Body of pancreas (tissue), 4 donors: ENCODE measurements around the gene RNPS1. TPM values are rescaled to one million over a fixed set of nuclear protein-coding genes. Genes with fewer than 3 reads are reported as not detected.

ENCODE experiments used
- ATAC-seq: fragments of 150-250 bp; one replicate; pipeline ENCODE4 v1.9.1; 2016
- DNase-seq, 4 donors: peaks; one replicate each; pipeline ENCODE4 v3.0.0-alpha.2; 2019
- H3K27ac ChIP-seq, 4 donors: fragments of 200-600 bp; sonication (generic); 1 replicate in 3 of 4; 2 replicates in 1 of 4; pipeline versions ENCODE4 v1.5.1 to v1.6.1; 2016 to 2019; ENCODE audit warnings: mild to moderate bottlenecking in 1 of 4, mixed read lengths in 1 of 4, moderate library complexity in 1 of 4
- H3K27me3 ChIP-seq, 2 donors: fragments of 200-600 bp; sonication (generic); one replicate each; pipeline ENCODE4 v1.6.0; 2016; ENCODE audit warnings: mild to moderate bottlenecking in 1 of 2
- H3K36me3 ChIP-seq, 2 donors: fragments of 200-600 bp; sonication (generic); replicated peaks in 1 of 2; 2 replicates each; pipeline ENCODE4 v1.5.1; 2016; ENCODE audit warnings: low read depth in 2 of 2; ENCODE audit not compliant: insufficient read depth in 1 of 2
- H3K4me1 ChIP-seq: fragments of 200-600 bp; sonication (generic); one replicate; pipeline ENCODE4 v1.6.0; 2016
- H3K4me3 ChIP-seq, 2 donors: fragments of 200-600 bp; sonication (generic); 1 replicate in 1 of 2; 2 replicates in 1 of 2; pipeline ENCODE4 v1.5.1; 2016 to 2019
- H3K9me3 ChIP-seq, 3 donors: fragments of 200-600 bp; sonication (generic); 1 replicate in 2 of 3; 2 replicates in 1 of 3; pipeline ENCODE4 v1.5.1; 2016
- POLR2A ChIP-seq, 3 donors: fragments of 450-650 bp; IDR thresholded peaks; one replicate each; pipeline ENCODE4 v1.6.1; 2016; ENCODE audit warnings: antibody characterized with exemption in 3 of 3, mild to moderate bottlenecking in 2 of 3
- WGBS, 2 donors: methylation state at CpG; one replicate each; pipeline ENCODE4 v1.1.5; 2017; 5-methylcytosine and 5-hydroxymethylcytosine counted together
- intact Hi-C: fragments of 100-400 bp; cut with DNase I; formaldehyde crosslinking; loops from one replicate; pipeline ENCODE4 v1.15.1; 2023
- total RNA-seq, 2 donors: library from RNA; depleted of rRNA; stranded (reverse); fragments of >200 nt; gene quantifications; one replicate each; pipeline ENCODE4 v1.1.0, GENCODE V29; 2016
- TF ChIP-seq, protein P1 (sequence below), 7 experiments: fragments of 450-650 bp in 4 of 7; fragments of 200-600 bp in 3 of 7; sonication (generic) in 3 of 7; IDR thresholded peaks; one replicate each; pipeline ENCODE4 v1.5.1; 2016 to 2019; ENCODE audit warnings: antibody characterized with exemption in 7 of 7

Gene RNPS1
- total RNA-seq, 2 donors from 2014 or later = 48.5 to 61.6 TPM

DNA sequence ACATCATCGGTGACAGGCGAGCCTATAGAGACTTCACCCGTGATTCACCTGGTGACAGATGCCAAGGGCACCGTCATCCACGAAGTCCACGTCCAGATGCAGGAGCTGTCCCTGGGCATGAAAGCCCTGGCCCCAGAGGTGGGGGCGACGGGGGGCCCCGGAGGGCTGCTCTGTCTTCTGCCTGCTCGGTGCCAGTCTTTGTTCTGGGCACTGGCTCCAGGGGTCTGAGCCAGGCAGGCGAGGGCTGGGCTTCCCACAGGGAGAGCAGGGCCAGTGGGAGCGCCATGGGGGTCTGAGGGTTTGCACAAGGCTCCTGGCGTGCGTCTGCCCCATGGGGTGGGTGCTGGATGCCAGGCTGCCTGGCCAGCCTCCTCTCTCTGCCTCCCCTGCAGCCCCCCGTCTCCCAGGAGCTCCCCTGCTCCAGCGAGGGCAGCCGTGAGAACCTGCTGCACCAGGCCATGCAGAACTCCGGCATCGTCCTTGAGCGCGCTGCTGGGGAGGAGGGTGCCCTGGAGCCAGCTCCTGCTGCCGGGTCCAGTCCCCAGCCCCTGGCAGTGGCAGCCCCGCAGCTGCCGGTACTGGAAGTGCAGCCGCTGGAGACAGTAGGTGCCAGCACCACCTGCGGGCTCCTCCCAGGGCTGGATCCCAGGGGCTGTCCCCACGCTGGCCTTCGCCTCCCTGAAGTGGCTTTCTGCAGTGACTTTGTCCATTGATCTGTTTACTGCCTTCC lies 34.7 kb downstream of the RNPS1 start:
- Histone ChIP-seq H3K27me3 (peaks cover 0 to 5% of the 10 kb centered on the region in 2 donors), H3K4me1 (peaks cover 23% of the 10 kb centered on the region), H3K9me3 (no peaks in the 10 kb centered on the region), H3K36me3 (peaks cover 17 to 32% of the 10 kb centered on the region in 2 donors), H3K4me3 (no peak overlapping the region), H3K27ac (no peak overlapping the region)
- TF ChIP-seq POLR2A (IDR thresholded peaks at IDR 0.05) = no peak
- TF ChIP-seq, protein P1, sequence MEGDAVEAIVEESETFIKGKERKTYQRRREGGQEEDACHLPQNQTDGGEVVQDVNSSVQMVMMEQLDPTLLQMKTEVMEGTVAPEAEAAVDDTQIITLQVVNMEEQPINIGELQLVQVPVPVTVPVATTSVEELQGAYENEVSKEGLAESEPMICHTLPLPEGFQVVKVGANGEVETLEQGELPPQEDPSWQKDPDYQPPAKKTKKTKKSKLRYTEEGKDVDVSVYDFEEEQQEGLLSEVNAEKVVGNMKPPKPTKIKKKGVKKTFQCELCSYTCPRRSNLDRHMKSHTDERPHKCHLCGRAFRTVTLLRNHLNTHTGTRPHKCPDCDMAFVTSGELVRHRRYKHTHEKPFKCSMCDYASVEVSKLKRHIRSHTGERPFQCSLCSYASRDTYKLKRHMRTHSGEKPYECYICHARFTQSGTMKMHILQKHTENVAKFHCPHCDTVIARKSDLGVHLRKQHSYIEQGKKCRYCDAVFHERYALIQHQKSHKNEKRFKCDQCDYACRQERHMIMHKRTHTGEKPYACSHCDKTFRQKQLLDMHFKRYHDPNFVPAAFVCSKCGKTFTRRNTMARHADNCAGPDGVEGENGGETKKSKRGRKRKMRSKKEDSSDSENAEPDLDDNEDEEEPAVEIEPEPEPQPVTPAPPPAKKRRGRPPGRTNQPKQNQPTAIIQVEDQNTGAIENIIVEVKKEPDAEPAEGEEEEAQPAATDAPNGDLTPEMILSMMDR (IDR thresholded peaks at IDR 0.05) = no peak
- intact Hi-C loops = no loop called here
- WGBS, 2 donors = 92% methylated on average over 23 of the region's 28 CpGs; no CpG with 5 or more reads in 1 of the 2 donors
- DNase-seq (no peak), ATAC-seq (no peak)

DNA sequence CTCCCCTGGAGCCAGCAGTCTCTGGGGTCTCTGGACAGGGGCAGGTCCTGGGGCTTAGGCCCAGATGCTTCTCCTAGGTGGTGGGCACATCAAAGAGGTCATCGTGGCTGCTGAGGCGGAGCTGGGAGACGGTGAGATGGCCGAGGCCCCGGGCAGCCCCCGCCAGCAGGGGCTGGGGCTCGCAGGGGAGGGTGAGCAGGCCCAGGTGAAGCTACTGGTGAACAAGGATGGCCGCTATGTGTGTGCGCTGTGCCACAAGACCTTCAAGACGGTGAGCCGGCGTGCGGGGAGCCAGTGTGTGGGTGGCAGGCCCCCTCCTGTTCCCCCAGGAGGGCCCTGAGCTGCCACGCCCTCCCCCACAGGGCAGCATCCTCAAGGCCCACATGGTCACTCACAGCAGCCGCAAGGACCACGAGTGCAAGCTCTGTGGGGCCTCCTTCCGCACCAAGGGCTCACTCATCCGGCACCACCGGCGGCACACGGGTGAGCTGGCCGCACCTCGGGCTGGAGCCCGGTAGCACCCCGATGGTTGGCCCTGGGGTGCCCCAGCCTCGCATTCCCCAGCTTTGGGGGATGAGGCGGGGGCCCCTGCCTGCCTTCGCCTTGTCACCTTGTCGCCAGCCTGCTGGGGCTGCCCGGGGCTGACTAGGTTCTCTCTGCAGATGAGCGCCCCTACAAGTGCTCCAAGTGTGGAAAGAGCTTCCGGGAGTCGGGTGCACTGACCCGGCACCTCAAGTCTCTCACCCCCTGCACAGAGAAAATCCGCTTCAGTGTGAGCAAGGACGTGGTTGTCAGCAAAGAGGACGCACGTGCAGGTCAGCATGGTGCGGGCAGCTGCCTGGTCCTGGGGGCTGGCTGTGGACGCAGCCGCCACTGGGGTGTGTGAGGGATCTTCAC lies 35.6 kb downstream of the RNPS1 start:
- 84 to 87% methylated on average over 12 to 38 of the region's 41 CpGs for WGBS, 2 donors
- intact Hi-C loops = no loop called here
- TF ChIP-seq POLR2A (IDR thresholded peaks at IDR 0.05) = no peak
- TF ChIP-seq, protein P1 (IDR thresholded peaks at IDR 0.05) = no peak
- no peak for DNase-seq
- peaks cover 0 to 5% of the 10 kb centered on the region in 2 donors for H3K27me3 ChIP-seq
- no peak overlapping the region for H3K4me3 ChIP-seq
- H3K36me3 ChIP-seq = peaks cover 17 to 32% of the 10 kb centered on the region in 2 donors
- ATAC-seq = no peak
- H3K4me1 ChIP-seq = peaks cover 16% of the 10 kb centered on the region
- no peak overlapping the region for H3K27ac ChIP-seq
- no peaks in the 10 kb centered on the region for H3K9me3 ChIP-seq

DNA sequence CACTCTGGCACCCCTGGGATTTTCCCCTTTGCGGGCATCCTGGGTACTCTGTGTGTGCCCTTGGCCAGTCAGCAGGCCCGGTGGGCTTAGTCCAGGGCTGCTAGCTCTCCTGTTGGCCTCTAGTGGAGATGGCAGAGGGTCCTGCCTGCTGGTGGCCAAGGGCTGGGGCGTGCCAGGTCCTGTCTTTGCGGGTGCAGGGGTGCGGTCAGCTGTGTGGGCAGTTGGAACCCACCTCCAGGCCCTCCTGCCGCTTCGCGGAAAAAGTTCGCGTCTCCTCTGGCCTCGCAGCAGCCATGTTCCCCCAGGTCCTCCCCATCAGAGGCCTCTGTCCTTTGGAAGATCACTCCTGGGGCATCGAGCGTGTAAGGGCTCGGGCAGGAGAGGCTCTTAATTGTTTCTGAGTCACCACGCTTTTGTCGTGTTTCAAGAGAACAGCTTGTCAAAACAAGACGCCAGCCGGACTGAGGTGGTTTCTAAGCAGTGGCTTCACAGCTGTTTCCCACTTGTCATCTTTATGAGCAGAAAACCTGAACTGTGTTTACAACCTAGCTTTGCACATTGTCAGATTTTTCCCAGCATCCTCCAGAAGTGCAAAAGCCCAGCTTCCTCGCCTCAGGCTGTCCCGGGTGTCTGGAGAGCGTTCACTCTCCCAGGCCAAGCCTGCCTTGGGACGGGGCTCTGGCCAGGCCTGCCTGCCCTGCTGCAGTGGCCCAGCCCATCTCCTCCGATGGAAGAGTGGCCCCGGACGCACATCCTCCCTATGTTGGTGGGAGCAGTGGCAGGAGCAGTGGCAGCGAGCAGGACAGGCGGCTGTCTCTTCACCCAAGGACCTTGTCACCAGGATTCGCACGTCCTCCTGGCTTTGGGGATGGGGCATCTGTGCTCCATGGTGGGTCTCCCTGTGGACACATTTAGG lies 36.7 kb downstream of the RNPS1 start:
- H3K4me3 ChIP-seq = no peak overlapping the region
- TF ChIP-seq, protein P1 (IDR thresholded peaks at IDR 0.05) = no peak
- no peak for TF ChIP-seq POLR2A (IDR thresholded peaks at IDR 0.05)
- H3K27ac ChIP-seq = peak overlapping the region in 1 of 4 donors; percentile 36
- WGBS, 2 donors = 91 to 93% methylated on average over 9 to 28 of the region's 29 CpGs
- peaks cover 17 to 32% of the 10 kb centered on the region in 2 donors for H3K36me3 ChIP-seq
- DNase-seq (peak in 1 of 4 donors; percentile 14), ATAC-seq (no peak)
- no peaks in the 10 kb centered on the region for H3K9me3 ChIP-seq
- intact Hi-C loops = no loop called here
- H3K4me1 ChIP-seq = peaks cover 13% of the 10 kb centered on the region
- no peaks in the 10 kb centered on the region for H3K27me3 ChIP-seq

DNA sequence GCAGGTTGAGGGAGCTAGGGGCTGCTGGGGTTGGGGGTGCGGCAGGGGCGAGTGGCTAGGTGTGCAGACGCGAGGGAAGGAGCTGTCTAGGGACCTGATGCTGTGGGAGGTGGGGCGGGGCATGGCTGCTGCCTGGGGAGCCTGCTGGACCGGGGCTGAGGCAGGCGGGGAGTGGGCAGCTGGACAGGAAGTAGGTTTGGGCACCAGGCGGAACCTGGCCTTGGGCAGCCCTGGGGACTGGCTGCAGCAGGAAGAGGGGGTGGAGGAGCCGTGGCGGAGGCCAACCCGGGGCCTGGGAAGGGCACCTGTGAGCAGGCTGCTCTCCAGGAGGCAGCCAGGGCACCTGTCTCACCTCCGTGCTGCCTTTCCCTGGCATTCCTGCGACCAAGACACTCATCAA lies 37.5 kb downstream of the RNPS1 start:
- no peak for TF ChIP-seq POLR2A (IDR thresholded peaks at IDR 0.05)
- TF ChIP-seq, protein P1 (IDR thresholded peaks at IDR 0.05) = no peak
- Histone ChIP-seq H3K4me3 (no peak overlapping the region), H3K9me3 (no peaks in the 10 kb centered on the region), H3K4me1 (peaks cover 17% of the 10 kb centered on the region), H3K36me3 (peaks cover 17 to 32% of the 10 kb centered on the region in 2 donors), H3K27me3 (no peaks in the 10 kb centered on the region), H3K27ac (peak overlapping the region in 1 of 4 donors; percentile 36)
- DNase-seq (peak in 1 of 4 donors; percentile 44), ATAC-seq (no peak)
- intact Hi-C loops = no loop called here
- 80 to 90% methylated on average over 12 to 13 of the region's 13 CpGs for WGBS, 2 donors
